Naive thymus-derived CD4-positive, alpha-beta T cell (primary cell): ENCODE results near the gene TTC12. TPM values are rescaled to one million over a fixed set of nuclear protein-coding genes. Genes with fewer than 3 reads are reported as not detected.

ENCODE experiments used
- ATAC-seq: fragments of 150-1000 bp; cut with Tn5 transposase; 2 replicates; pipeline ENCODE4 v1.10.0; 2021; ENCODE audit warnings: mild to moderate bottlenecking, moderate library complexity
- CTCF ChIA-PET: fragments of 350-600 bp; sonication (Branson Sonifier 250); formaldehyde crosslinking; loops from one replicate; lab custom pipeline; 2021; ENCODE audit warnings: antibody characterized with exemption; lab: Charles Lee
- POLR2A ChIA-PET: fragments of 350-600 bp; sonication (Branson Sonifier 250); formaldehyde crosslinking; loops from one replicate; lab custom pipeline; 2021; ENCODE audit warnings: antibody characterized with exemption, inconsistent platforms; lab: Charles Lee
- DNase-seq, 9 donors: peaks; one replicate each; pipeline versions ENCODE4 v3.0.0 to v3.0.0-alpha.2; 2020 to 2022; ENCODE audit warnings: mixed read lengths in 1 of 9
- H3K27ac ChIP-seq: one replicate; pipeline ENCODE4 v1.7.0; 2013; ENCODE audit warnings: mild to moderate bottlenecking, low read depth, low read length, moderate library complexity
- H3K27me3 ChIP-seq, 2 donors: one replicate each; pipeline ENCODE4 v1.7.0; 2013; ENCODE audit warnings: low read length in 2 of 2, mild to moderate bottlenecking in 2 of 2, moderate library complexity in 2 of 2; ENCODE audit not compliant: control insufficient read depth in 2 of 2, insufficient read depth in 2 of 2
- H3K36me3 ChIP-seq, 3 experiments: 1 replicate in 2 of 3; 2 replicates in 1 of 3; pipeline ENCODE4 v1.7.0; 2013; ENCODE audit warnings: low read length in 3 of 3, mild to moderate bottlenecking in 3 of 3, moderate library complexity in 1 of 3; ENCODE audit not compliant: insufficient read depth in 3 of 3, control insufficient read depth in 2 of 3
- H3K4me1 ChIP-seq, 2 donors: one replicate each; pipeline ENCODE4 v1.7.0; 2013; ENCODE audit warnings: low read length in 2 of 2, mild to moderate bottlenecking in 2 of 2, moderate library complexity in 1 of 2; ENCODE audit not compliant: control insufficient read depth in 2 of 2, insufficient read depth in 2 of 2
- H3K4me3 ChIP-seq: 2 replicates; pipeline ENCODE4 v1.7.0; 2013; ENCODE audit warnings: mild to moderate bottlenecking, low read length
- H3K9me3 ChIP-seq, 3 experiments: 1 replicate in 2 of 3; 2 replicates in 1 of 3; pipeline ENCODE4 v1.7.0; 2013; ENCODE audit warnings: low read length in 3 of 3; ENCODE audit not compliant: control insufficient read depth in 2 of 3
- H3K27ac Mint-ChIP-seq, 9 donors: one replicate each; pipeline ENCODE4 v1.8.0; 2020 to 2022; ENCODE audit warnings: mixed read lengths in 9 of 9, mild to moderate bottlenecking in 8 of 9, moderate library complexity in 5 of 9, inconsistent platforms in 2 of 9
- H3K27me3 Mint-ChIP-seq, 5 donors: one replicate each; pipeline ENCODE4 v1.8.0; 2021 to 2022; ENCODE audit warnings: mixed read lengths in 5 of 5, mild to moderate bottlenecking in 1 of 5
- H3K36me3 Mint-ChIP-seq, 5 donors: one replicate each; pipeline ENCODE4 v1.8.0; 2020 to 2022; ENCODE audit warnings: mixed read lengths in 5 of 5, mild to moderate bottlenecking in 3 of 5, inconsistent platforms in 1 of 5
- H3K4me1 Mint-ChIP-seq, 7 donors: one replicate each; pipeline ENCODE4 v1.8.0; 2020 to 2022; ENCODE audit warnings: mixed read lengths in 7 of 7, mild to moderate bottlenecking in 3 of 7, inconsistent platforms in 1 of 7
- H3K4me3 Mint-ChIP-seq, 10 donors: one replicate each; pipeline ENCODE4 v1.8.0; 2020 to 2022; ENCODE audit warnings: mild to moderate bottlenecking in 10 of 10, mixed read lengths in 10 of 10, moderate library complexity in 6 of 10, inconsistent platforms in 2 of 10
- H3K9me3 Mint-ChIP-seq, 11 donors: one replicate each; pipeline ENCODE4 v1.8.0; 2020 to 2022; ENCODE audit warnings: mixed read lengths in 11 of 11, mild to moderate bottlenecking in 4 of 11, inconsistent platforms in 1 of 11, moderate library complexity in 1 of 11
- intact Hi-C, 2 donors: fragments of 100-400 bp; cut with micrococcal nuclease; formaldehyde crosslinking; loops; one replicate each; pipeline ENCODE4 v1.15.1; 2023
- polyA plus RNA-seq, 2 donors: library from polyadenylated mRNA; unstranded; fragments of 300-500 nt; fragmentation: Illumina TruSeq; gene quantifications; one replicate each; pipeline ENCODE4 v1.2.3, GENCODE V29; 2021
- total RNA-seq, 6 experiments: library from RNA in 5 of 6; stranded (reverse) in 5 of 6; gene quantifications; 1 replicate in 5 of 6; 2 replicates in 1 of 6; pipeline ENCODE4 v1.2.3 and lab custom pipeline; 2021 to 2026

TTC12 gene
- total and polyA plus RNA-seq, 7 experiments from 2014 or later: 8.2 to 84.5 (median 45.1) TPM

DNA sequence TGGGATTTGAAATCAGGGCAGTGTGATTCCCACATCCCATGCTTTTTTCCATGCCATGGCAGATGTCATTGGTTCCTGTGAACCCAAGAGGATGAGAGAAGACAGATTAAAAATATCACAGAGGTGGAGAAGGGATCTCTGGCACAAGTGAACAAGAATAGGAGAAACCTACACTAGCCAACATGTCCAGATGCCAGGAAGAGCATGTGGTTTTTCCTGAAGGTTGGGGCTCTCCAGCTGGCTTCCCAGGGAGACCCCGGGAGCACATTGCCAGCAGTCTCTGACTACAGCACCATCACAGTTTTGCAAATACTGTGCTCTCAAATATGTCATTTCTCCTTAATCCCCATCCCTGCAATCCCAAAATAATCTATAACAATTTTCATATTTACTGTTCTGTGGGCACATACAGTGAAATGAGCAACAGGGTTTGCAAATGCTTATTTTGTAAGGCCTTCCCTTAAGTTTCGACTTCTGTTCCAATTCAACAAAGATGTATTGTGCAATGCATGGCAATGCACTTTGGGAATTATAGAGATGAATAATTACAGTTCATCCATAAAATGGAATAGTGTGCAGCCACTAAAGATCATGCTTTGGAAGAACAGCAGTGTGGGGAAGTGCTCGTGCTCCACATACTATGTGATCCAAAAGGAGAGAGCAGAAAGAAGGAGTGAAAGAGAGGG lies 78.0 kb downstream of the TTC12 start:
- no peak overlapping the region for H3K27ac Mint-ChIP-seq
- H3K4me3 Mint-ChIP-seq: no peak overlapping the region
- ChIA-PET POLR2A (no interaction called here), CTCF (no interaction called here)
- no peaks in the 10 kb centered on the region for H3K4me1 ChIP-seq
- intact Hi-C loops: no loop called here
- peaks cover 0 to 6% (median 0%) of the 10 kb centered on the region in 5 donors for H3K36me3 Mint-ChIP-seq
- DNase-seq: no peak
- no peak for ATAC-seq
- H3K36me3 ChIP-seq: no peaks in the 10 kb centered on the region
- peaks cover 0 to 4% of the 10 kb centered on the region in 2 donors for H3K27me3 ChIP-seq
- H3K27ac ChIP-seq: no peak overlapping the region
- no peak overlapping the region for H3K4me3 ChIP-seq
- H3K27me3 Mint-ChIP-seq: peaks cover 0 to under 1% (median 0%) of the 10 kb centered on the region in 5 donors
- H3K9me3 Mint-ChIP-seq: no peaks in the 10 kb centered on the region
- H3K4me1 Mint-ChIP-seq: peaks cover 0 to 1% (median 0%) of the 10 kb centered on the region in 7 donors
- no peaks in the 10 kb centered on the region for H3K9me3 ChIP-seq

DNA sequence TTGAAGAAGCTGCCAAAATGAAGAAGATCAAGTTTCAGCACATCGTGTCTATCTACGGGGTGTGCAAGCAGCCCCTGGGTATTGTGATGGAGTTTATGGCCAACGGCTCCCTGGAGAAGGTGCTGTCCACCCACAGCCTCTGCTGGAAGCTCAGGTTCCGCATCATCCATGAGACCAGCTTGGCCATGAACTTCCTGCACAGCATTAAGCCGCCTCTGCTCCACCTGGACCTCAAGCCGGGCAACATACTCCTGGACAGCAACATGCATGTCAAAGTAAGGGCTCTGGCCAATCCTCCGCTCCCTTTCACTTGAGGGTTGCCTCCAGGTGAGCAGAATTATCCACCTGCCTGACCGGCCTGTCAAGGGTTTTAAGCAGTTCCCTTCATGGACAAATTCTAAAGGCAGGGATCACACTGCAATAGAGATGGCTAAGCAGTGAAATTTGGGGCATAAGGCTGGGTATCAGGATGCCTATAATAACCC lies 79.2 kb downstream of the TTC12 start:
- Histone ChIP-seq H3K27me3 (peaks cover 0 to 4% of the 10 kb centered on the region in 2 donors), H3K4me1 (no peaks in the 10 kb centered on the region), H3K27ac (no peak overlapping the region), H3K4me3 (no peak overlapping the region), H3K36me3 (no peaks in the 10 kb centered on the region), H3K9me3 (no peaks in the 10 kb centered on the region)
- H3K4me1 Mint-ChIP-seq: peaks cover 0 to 1% (median 0%) of the 10 kb centered on the region in 7 donors
- no peak overlapping the region for H3K27ac Mint-ChIP-seq
- intact Hi-C loops: no loop called here
- H3K9me3 Mint-ChIP-seq: no peaks in the 10 kb centered on the region
- CTCF ChIA-PET: no interaction called here
- no peak for ATAC-seq
- no peak for DNase-seq
- no peaks in the 10 kb centered on the region for H3K27me3 Mint-ChIP-seq
- no peak overlapping the region for H3K4me3 Mint-ChIP-seq
- POLR2A ChIA-PET: no interaction called here
- peaks cover 0 to 6% (median 0%) of the 10 kb centered on the region in 5 donors for H3K36me3 Mint-ChIP-seq

DNA sequence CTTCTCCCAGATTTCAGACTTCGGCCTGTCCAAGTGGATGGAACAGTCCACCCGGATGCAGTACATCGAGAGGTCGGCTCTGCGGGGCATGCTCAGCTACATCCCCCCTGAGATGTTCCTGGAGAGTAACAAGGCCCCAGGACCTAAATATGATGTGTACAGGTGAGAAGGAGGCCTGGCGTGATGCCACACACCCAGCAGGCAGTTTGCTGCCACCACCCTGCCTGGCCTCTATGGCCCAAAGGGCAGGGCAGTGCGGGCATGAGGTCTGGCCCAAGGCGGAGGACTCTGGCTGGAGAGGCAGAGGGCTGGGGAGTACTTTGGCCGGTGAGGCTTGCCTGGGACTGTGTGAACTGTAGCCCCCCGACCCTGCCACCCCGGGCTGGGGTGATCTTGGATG lies 80.5 kb downstream of the TTC12 start:
- H3K9me3 Mint-ChIP-seq: no peaks in the 10 kb centered on the region
- no peak for DNase-seq
- H3K36me3 Mint-ChIP-seq: peaks cover 0 to 6% (median 0%) of the 10 kb centered on the region in 5 donors
- ChIA-PET POLR2A (no interaction called here), CTCF (no interaction called here)
- H3K4me3 Mint-ChIP-seq: no peak overlapping the region
- no peaks in the 10 kb centered on the region for H3K27me3 Mint-ChIP-seq
- intact Hi-C loops: no loop called here
- no peak overlapping the region for H3K4me3 ChIP-seq
- H3K36me3 ChIP-seq: no peaks in the 10 kb centered on the region
- H3K4me1 Mint-ChIP-seq: peaks cover 0 to 1% (median 0%) of the 10 kb centered on the region in 7 donors
- no peaks in the 10 kb centered on the region for H3K9me3 ChIP-seq
- no peak overlapping the region for H3K27ac Mint-ChIP-seq
- no peak overlapping the region for H3K27ac ChIP-seq
- ATAC-seq: no peak
- H3K4me1 ChIP-seq: no peaks in the 10 kb centered on the region
- peaks cover 0 to under 1% of the 10 kb centered on the region in 2 donors for H3K27me3 ChIP-seq

DNA sequence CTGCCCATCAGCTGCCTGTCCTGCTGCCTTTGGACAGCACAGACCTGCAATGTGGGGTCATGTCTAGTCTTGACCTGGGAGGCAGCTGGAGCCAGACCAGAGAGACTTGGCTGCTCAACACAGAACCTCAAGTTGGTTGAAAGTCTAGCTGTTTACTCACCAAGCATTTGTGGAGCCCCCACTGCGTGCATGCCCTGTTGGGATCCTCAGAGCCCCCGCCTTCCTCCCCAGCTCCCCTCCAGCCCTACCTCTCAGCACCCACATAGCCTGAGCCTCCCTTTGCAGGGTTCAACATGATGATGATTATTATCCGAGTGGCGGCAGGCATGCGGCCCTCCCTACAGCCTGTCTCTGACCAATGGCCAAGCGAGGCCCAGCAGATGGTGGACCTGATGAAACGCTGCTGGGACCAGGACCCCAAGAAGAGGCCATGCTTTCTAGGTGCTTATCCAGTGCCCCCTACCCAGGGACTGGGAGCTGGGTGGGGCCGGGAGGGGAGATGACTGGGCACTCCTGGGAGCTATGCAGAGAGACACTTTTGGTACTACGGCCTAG lies 81.5 kb downstream of the TTC12 start:
- ATAC-seq (no peak), DNase-seq (no peak)
- POLR2A ChIA-PET: no interaction called here

DNA sequence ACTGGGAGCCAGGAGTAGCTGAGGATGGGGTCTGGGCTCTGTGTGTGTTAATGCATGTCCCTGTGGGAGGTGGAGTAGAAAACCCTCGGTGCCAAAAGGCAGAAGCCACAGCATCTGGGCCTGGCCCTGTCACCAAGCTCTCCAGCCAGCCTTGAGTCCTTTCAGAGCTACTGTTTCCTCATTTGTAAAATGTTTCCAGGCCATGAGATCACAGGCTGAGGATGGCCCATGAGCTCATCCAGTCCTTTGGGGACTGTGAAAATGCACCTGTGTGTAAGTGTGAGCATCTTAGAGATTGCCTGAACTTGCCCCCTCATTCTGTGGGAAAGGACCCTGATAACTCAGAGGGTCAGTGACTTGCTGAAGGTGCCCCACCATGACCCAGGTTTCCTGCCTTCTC lies 82.3 kb downstream of the TTC12 start:
- H3K27me3 ChIP-seq: no peaks in the 10 kb centered on the region
- H3K4me1 ChIP-seq: no peaks in the 10 kb centered on the region
- no peak for DNase-seq
- POLR2A ChIA-PET: no interaction called here
- intact Hi-C loops: no loop called here
- H3K27ac ChIP-seq: no peak overlapping the region
- CTCF ChIA-PET: no interaction called here
- H3K9me3 Mint-ChIP-seq: no peaks in the 10 kb centered on the region
- H3K27ac Mint-ChIP-seq: peak overlapping the region in 1 of 9 donors; percentile 67
- H3K4me3 Mint-ChIP-seq: no peak overlapping the region
- H3K36me3 Mint-ChIP-seq: peaks cover 0 to 6% (median 0%) of the 10 kb centered on the region in 5 donors
- H3K27me3 Mint-ChIP-seq: no peaks in the 10 kb centered on the region
- H3K4me3 ChIP-seq: no peak overlapping the region
- H3K36me3 ChIP-seq: no peaks in the 10 kb centered on the region
- no peaks in the 10 kb centered on the region for H3K9me3 ChIP-seq
- peaks cover 0 to 1% (median 0%) of the 10 kb centered on the region in 7 donors for H3K4me1 Mint-ChIP-seq
- no peak for ATAC-seq

More for the DNA sequence above, 81.5 kb downstream of the TTC12 start:
- Mint-ChIP-seq H3K4me1 (peaks cover 0 to 1% (median 0%) of the 10 kb centered on the region in 7 donors), H3K4me3 (no peak overlapping the region), H3K27ac (no peak overlapping the region), H3K27me3 (no peaks in the 10 kb centered on the region), H3K36me3 (peaks cover 0 to 6% (median 0%) of the 10 kb centered on the region in 5 donors), H3K9me3 (no peaks in the 10 kb centered on the region)
- Histone ChIP-seq H3K27ac (no peak overlapping the region), H3K4me3 (no peak overlapping the region), H3K27me3 (no peaks in the 10 kb centered on the region), H3K36me3 (no peaks in the 10 kb centered on the region), H3K4me1 (no peaks in the 10 kb centered on the region), H3K9me3 (no peaks in the 10 kb centered on the region)
- intact Hi-C loops: no loop called here
- CTCF ChIA-PET: no interaction called here

DNA sequence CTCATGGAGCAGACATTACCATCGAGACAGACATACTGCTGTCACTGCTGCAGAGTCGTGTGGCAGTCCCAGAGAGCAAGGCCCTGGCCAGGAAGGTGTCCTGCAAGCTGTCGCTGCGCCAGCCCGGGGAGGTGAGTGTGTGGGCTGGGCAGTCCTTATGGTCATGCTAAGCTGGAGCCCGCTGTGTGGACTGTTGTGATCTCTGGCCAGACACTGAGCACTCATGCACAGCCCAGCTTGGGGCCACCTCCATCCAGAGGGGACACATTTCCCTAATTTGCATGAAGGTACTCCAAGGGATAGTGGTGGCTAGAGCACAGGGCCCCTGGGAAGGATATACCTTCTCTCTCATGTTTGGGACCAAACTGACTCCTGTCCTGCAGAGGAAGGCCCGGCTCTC lies 82.8 kb downstream of the TTC12 start:
- H3K27ac ChIP-seq: no peak overlapping the region
- ATAC-seq (no peak), DNase-seq (no peak)
- no peaks in the 10 kb centered on the region for H3K27me3 Mint-ChIP-seq
- no peaks in the 10 kb centered on the region for H3K9me3 ChIP-seq
- H3K4me3 ChIP-seq: no peak overlapping the region
- POLR2A ChIA-PET: no interaction called here
- H3K9me3 Mint-ChIP-seq: no peaks in the 10 kb centered on the region
- CTCF ChIA-PET: no interaction called here
- no peak overlapping the region for H3K4me3 Mint-ChIP-seq
- H3K27ac Mint-ChIP-seq: no peak overlapping the region
- H3K27me3 ChIP-seq: no peaks in the 10 kb centered on the region
- peaks cover 0 to 6% (median 0%) of the 10 kb centered on the region in 5 donors for H3K36me3 Mint-ChIP-seq
- intact Hi-C loops: no loop called here
- H3K4me1 ChIP-seq: no peaks in the 10 kb centered on the region
- peaks cover 0 to 1% (median 0%) of the 10 kb centered on the region in 7 donors for H3K4me1 Mint-ChIP-seq
- H3K36me3 ChIP-seq: no peaks in the 10 kb centered on the region

DNA sequence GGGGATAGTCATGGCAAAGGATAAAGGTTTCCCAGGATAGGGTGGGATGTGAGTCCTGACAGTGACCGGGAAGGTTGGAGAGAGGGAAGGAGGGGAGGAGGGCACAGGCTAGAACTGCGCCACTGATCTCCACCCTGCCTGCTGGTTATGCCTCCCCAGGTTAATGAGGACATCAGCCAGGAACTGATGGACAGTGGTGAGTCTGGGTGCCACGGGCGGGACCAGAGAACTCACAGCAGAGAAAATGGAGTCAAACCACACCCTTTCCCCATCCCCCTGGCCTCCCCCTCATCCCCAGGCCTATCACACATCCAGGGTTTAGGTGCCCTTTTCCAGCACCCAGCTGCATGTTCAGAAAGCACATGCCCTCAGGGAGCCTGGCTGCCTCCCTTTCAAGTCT lies 83.4 kb downstream of the TTC12 start:
- H3K36me3 Mint-ChIP-seq: peaks cover 0 to 6% (median 0%) of the 10 kb centered on the region in 5 donors
- peaks cover 0 to 1% (median 0%) of the 10 kb centered on the region in 7 donors for H3K4me1 Mint-ChIP-seq
- no peaks in the 10 kb centered on the region for H3K36me3 ChIP-seq
- no peaks in the 10 kb centered on the region for H3K27me3 Mint-ChIP-seq
- ATAC-seq: no peak
- CTCF ChIA-PET: no interaction called here
- DNase-seq: no peak
- H3K9me3 Mint-ChIP-seq: no peaks in the 10 kb centered on the region
- H3K27ac ChIP-seq: no peak overlapping the region
- no peaks in the 10 kb centered on the region for H3K4me1 ChIP-seq
- H3K4me3 ChIP-seq: no peak overlapping the region
- H3K9me3 ChIP-seq: no peaks in the 10 kb centered on the region
- H3K4me3 Mint-ChIP-seq: no peak overlapping the region
- no peaks in the 10 kb centered on the region for H3K27me3 ChIP-seq
- intact Hi-C loops: no loop called here
- H3K27ac Mint-ChIP-seq: no peak overlapping the region
- POLR2A ChIA-PET: no interaction called here
